NCI-H748 (cell line): ENCODE measurements around the gene CHCHD4.
"Not testable (repeated sequence)": the region's sequence is repeated elsewhere in the genome, so short reads cannot be mapped to it uniquely, and the experiment has no call there.

ENCODE experiments used
- DNase-seq: peaks from one replicate; lab custom pipeline; 2025; ENCODE audit not compliant: unreplicated experiment; lab: John Stamatoyannopoulos, UW

CHCHD4 gene

GRCh38 chr3:14121859-14122258, 2.8 kb downstream of the CHCHD4 start:
- DNase-seq: no peak

GRCh38 chr3:14120921-14121448, 3.7 kb downstream of the CHCHD4 start:
- not testable (repeated sequence) for DNase-seq

GRCh38 chr3:14120111-14120920, 4.4 kb downstream of the CHCHD4 start:
- DNase-seq: no peak

GRCh38 chr3:14119651-14120050, 5.0 kb downstream of the CHCHD4 start:
- no peak for DNase-seq

GRCh38 chr3:14118400-14119381, 6.0 kb downstream of the CHCHD4 start:
- no peak for DNase-seq

- no peak for DNase-seq
These were observed 6.9 kb downstream of the CHCHD4 start for GRCh38 chr3:14117468-14118399.

GRCh38 chr3:14113965-14114635, 10.6 kb downstream of the CHCHD4 start:
- DNase-seq: peak; percentile 18

- DNase-seq: no peak
These were observed 14.0 kb downstream of the CHCHD4 start for GRCh38 chr3:14110699-14111098.

- DNase-seq: not testable (repeated sequence)
These were observed 14.8 kb downstream of the CHCHD4 start for GRCh38 chr3:14109821-14110220.

- no peak for DNase-seq
These were observed 26.9 kb downstream of the CHCHD4 start for GRCh38 chr3:14097616-14098391.

- no peak for DNase-seq
These were observed 27.9 kb downstream of the CHCHD4 start for GRCh38 chr3:14096742-14097141.

- no peak for DNase-seq
These were observed 30.8 kb downstream of the CHCHD4 start for GRCh38 chr3:14093831-14094230.

GRCh38 chr3:14092464-14092863, 32.2 kb downstream of the CHCHD4 start:
- no peak for DNase-seq

GRCh38 chr3:14091959-14092358, 32.7 kb downstream of the CHCHD4 start:
- not testable (repeated sequence) for DNase-seq

GRCh38 chr3:14087461-14087860, 37.2 kb downstream of the CHCHD4 start:
- not testable (repeated sequence) for DNase-seq

- DNase-seq: no peak
These were observed 42.5 kb downstream of the CHCHD4 start for GRCh38 chr3:14082108-14082657.

- no peak for DNase-seq
These were observed 47.4 kb downstream of the CHCHD4 start for GRCh38 chr3:14077310-14077709.

- not testable (repeated sequence) for DNase-seq
These were observed 49.4 kb downstream of the CHCHD4 start for GRCh38 chr3:14075233-14075632.

GRCh38 chr3:14064910-14065309, 59.8 kb downstream of the CHCHD4 start:
- no peak for DNase-seq
